Nephron progenitor cell (in vitro differentiated cells): ENCODE data around the gene ZNF236.

Experiments
- DNase-seq: peaks from one replicate; pipeline ENCODE4 v3.0.0; 2021
- H3K27ac Mint-ChIP-seq: 2 replicates; pipeline ENCODE4 v1.8.0; 2021; ENCODE audit warnings: mild to moderate bottlenecking, moderate library complexity, mixed read lengths
- H3K27me3 Mint-ChIP-seq: 2 replicates; pipeline ENCODE4 v1.8.0; 2021; ENCODE audit warnings: mild to moderate bottlenecking, low read depth, mixed read lengths; ENCODE audit not compliant: poor library complexity
- H3K36me3 Mint-ChIP-seq: 2 replicates; pipeline ENCODE4 v1.8.0; 2021; ENCODE audit warnings: low read depth, mixed read lengths
- H3K4me1 Mint-ChIP-seq: 2 replicates; pipeline ENCODE4 v1.8.0; 2021; ENCODE audit warnings: mixed read lengths
- H3K4me3 Mint-ChIP-seq: 2 replicates; pipeline ENCODE4 v1.8.0; 2021; ENCODE audit warnings: mild to moderate bottlenecking, moderate library complexity, mixed read lengths
- H3K9me3 Mint-ChIP-seq: 2 replicates; pipeline ENCODE4 v1.8.0; 2021; ENCODE audit warnings: mild to moderate bottlenecking, moderate library complexity, mixed read lengths
- TF ChIP-seq, protein P1 (sequence below): fragments of 200-600 bp; sonication (generic); IDR thresholded peaks from 2 replicates; pipeline ENCODE4 v1.5.0; 2021; ENCODE audit warnings: antibody characterized with exemption

ZNF236 gene

DNA sequence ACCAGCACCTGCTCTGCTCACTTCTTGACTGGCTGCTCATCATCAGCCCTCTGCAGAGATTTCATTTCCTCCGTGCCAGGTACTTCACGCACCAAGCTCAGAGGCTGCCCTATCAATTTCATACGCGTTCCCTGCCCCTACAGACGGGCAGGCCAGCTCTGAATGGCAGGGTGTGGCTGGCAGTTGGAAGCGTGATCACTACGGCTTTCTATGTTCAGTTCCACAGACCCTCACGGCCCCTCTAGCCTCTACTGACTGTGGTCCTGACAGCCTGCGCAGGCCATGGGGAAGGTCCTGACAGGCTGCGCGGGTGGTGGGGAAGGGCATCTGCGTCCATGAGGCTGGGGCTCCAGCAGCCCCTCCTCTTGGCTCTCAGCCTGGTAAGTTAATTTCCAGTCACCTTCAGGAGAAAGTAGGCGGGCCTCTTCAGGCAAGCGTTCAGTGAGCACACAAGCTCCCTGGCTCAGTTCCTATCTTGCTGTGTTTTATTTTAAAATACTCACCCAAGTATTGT lies 154.8 kb downstream of the ZNF236 start:
- Mint-ChIP-seq H3K36me3 (peaks cover 8% of the 10 kb centered on the region), H3K27ac (peak overlapping the region; percentile 9), H3K27me3 (peaks cover 12% of the 10 kb centered on the region), H3K4me3 (no peak overlapping the region), H3K4me1 (peaks cover 54% of the 10 kb centered on the region), H3K9me3 (no peaks in the 10 kb centered on the region)
- TF ChIP-seq, protein P1, sequence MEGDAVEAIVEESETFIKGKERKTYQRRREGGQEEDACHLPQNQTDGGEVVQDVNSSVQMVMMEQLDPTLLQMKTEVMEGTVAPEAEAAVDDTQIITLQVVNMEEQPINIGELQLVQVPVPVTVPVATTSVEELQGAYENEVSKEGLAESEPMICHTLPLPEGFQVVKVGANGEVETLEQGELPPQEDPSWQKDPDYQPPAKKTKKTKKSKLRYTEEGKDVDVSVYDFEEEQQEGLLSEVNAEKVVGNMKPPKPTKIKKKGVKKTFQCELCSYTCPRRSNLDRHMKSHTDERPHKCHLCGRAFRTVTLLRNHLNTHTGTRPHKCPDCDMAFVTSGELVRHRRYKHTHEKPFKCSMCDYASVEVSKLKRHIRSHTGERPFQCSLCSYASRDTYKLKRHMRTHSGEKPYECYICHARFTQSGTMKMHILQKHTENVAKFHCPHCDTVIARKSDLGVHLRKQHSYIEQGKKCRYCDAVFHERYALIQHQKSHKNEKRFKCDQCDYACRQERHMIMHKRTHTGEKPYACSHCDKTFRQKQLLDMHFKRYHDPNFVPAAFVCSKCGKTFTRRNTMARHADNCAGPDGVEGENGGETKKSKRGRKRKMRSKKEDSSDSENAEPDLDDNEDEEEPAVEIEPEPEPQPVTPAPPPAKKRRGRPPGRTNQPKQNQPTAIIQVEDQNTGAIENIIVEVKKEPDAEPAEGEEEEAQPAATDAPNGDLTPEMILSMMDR: no peak
- no peak for DNase-seq

DNA sequence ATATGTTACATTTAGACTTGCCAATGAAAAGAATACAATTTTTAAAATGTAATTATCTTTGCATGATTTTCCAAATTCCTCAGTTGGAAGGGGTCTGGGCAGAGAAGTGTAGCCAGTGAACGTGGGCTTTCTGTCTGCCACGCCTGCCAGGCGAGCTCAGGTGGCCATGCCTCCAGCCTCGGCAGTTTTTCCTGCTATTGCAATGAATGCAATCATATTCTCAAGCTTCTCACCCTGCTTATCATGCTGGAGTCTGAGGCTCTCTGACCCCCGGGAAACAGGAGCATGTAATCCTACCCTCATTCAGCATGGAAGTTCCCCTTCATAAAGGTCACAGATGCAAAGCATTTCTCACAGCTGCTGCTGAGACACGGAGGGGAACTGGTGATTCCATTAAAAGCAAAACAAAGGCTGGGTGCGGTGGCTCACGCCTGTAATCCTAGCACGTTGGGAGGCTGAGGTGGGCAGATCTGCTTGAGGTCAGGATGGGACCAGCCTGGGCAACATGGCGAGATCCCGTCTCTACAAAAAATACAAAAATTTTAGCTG lies 155.4 kb downstream of the ZNF236 start:
- peaks cover 12% of the 10 kb centered on the region for H3K27me3 Mint-ChIP-seq
- H3K4me3 Mint-ChIP-seq: no peak overlapping the region
- no peak overlapping the region for H3K27ac Mint-ChIP-seq
- peaks cover 5% of the 10 kb centered on the region for H3K36me3 Mint-ChIP-seq
- no peak for DNase-seq
- H3K9me3 Mint-ChIP-seq: no peaks in the 10 kb centered on the region
- TF ChIP-seq, protein P1: no peak
- H3K4me1 Mint-ChIP-seq: peaks cover 55% of the 10 kb centered on the region

DNA sequence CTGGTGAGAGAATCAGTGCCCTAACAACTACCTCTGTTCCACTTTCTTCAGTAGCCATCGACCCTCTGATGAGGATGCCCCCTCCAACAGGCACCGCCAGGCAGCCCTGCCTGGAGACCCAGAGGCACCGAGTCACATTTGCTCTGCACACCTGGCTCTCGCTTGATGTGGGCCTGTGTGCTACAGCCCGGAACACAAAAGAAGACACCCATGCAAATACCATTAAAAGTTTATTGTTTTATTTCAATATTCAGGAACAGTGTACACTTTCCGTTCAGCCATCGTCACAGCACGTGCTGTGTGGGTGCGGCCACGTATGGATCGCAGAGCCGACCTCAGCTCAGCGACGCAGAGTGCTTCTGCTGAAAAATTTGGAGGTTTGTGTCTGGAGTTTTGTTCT lies 156.3 kb downstream of the ZNF236 start:
- Mint-ChIP-seq H3K36me3 (peaks cover 5% of the 10 kb centered on the region), H3K9me3 (no peaks in the 10 kb centered on the region), H3K27me3 (peaks cover 12% of the 10 kb centered on the region), H3K27ac (peak overlapping the region; percentile 73), H3K4me3 (no peak overlapping the region), H3K4me1 (peaks cover 63% of the 10 kb centered on the region)
- TF ChIP-seq, protein P1: no peak
- DNase-seq: no peak

DNA sequence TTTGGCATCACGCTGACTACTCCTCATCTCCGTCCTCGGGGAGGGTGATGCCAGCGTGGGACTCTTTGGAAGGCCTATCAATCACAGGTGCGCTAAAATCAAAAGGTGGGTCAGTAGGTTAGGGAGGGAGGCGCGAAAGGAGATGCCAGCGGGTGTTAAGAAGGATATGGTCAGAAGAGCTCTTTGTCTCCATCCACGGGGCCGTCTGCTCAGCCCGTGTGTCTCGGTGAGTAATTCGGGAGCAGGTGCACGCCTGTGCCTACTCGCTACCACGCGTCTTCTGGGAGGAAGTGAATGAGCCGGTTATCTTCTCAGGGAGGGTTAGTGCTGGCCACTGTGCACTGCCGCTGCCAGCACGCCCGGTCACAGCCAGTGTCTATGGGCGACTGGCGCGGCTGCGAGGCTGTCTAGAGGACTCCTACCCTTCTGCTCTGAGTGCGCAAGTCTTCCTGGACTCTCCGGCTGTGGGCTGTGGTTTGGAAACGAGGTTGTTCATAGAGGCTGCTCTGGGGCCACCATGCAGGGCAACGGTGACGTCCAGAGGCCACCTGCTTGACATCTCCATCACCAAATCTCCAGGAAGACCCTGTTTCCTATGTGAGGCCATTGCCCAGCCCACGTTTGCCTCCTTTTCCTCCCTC lies 156.9 kb downstream of the ZNF236 start:
- Mint-ChIP-seq H3K4me1 (peaks cover 64% of the 10 kb centered on the region), H3K9me3 (no peaks in the 10 kb centered on the region), H3K36me3 (peaks cover 4% of the 10 kb centered on the region), H3K27ac (no peak overlapping the region), H3K27me3 (peaks cover 12% of the 10 kb centered on the region), H3K4me3 (no peak overlapping the region)
- DNase-seq: no peak
- TF ChIP-seq, protein P1: no peak

DNA sequence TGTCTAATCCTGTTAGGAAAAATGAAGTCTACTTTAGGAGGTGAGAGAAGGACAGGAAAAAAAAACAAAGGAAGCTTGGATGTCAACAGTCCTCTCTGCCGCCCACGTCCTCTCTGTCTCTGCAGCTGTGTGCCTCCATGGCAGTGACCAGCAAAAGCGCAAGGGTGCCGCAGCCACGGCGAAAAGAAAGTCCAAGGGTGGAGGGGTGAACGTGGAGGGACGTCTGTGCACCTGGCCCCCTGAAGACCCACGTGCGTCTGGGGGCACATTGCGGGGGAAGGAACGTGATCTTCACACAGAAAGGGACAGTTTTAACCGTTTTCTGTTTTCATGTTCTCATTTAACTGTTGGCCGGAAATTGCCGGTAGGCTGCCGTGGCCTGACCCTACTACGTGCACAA lies 157.5 kb downstream of the ZNF236 start:
- H3K27ac Mint-ChIP-seq: no peak overlapping the region
- no peak for DNase-seq

More for the DNA sequence above, 157.5 kb downstream of the ZNF236 start:
- TF ChIP-seq, protein P1: no peak
- no peaks in the 10 kb centered on the region for H3K36me3 Mint-ChIP-seq
- H3K27me3 Mint-ChIP-seq: peaks cover 12% of the 10 kb centered on the region
- peaks cover 60% of the 10 kb centered on the region for H3K4me1 Mint-ChIP-seq
- H3K9me3 Mint-ChIP-seq: no peaks in the 10 kb centered on the region
- no peak overlapping the region for H3K4me3 Mint-ChIP-seq
